Type B pancreatic cell (in vitro differentiated cells): ENCODE results near the gene CCDC134. TPM values are rescaled to one million over a fixed set of nuclear protein-coding genes. Genes with fewer than 3 reads are reported as not detected.

Experiments used
- DNase-seq: peaks from one replicate; pipeline ENCODE4 v3.0.0; 2021; ENCODE audit warnings: mixed read lengths; ENCODE audit not compliant: unreplicated experiment; ENCODE audit errors: extremely low spot score
- H3K27ac Mint-ChIP-seq: 2 replicates; pipeline ENCODE4 v1.8.0; 2021; ENCODE audit warnings: mild to moderate bottlenecking, mixed read lengths
- H3K27me3 Mint-ChIP-seq: 2 replicates; pipeline ENCODE4 v1.8.0; 2021; ENCODE audit warnings: mixed read lengths
- H3K36me3 Mint-ChIP-seq: 2 replicates; pipeline ENCODE4 v1.8.0; 2021; ENCODE audit warnings: mixed read lengths
- H3K4me1 Mint-ChIP-seq: one replicate; pipeline ENCODE4 v1.8.0; 2021; ENCODE audit warnings: mixed read lengths; ENCODE audit not compliant: unreplicated experiment
- H3K4me3 Mint-ChIP-seq: 2 replicates; pipeline ENCODE4 v1.8.0; 2021; ENCODE audit warnings: mild to moderate bottlenecking, mixed read lengths
- H3K9me3 Mint-ChIP-seq: 2 replicates; pipeline ENCODE4 v1.8.0; 2021; ENCODE audit warnings: mixed read lengths
- CTCF ChIP-seq: fragments of 200-600 bp; sonication (generic); conservative IDR thresholded peaks from 2 replicates; pipeline ENCODE4 v1.5.0; 2021; ENCODE audit warnings: antibody characterized with exemption, mild to moderate bottlenecking
- total RNA-seq: library from RNA; stranded (reverse); gene quantifications from 2 replicates; pipeline ENCODE4 v1.2.1, GENCODE V29; 2021; ENCODE audit warnings: low replicate concordance

Gene CCDC134
- total RNA-seq, 1 donor from 2014 or later = 19.6 TPM

DNA sequence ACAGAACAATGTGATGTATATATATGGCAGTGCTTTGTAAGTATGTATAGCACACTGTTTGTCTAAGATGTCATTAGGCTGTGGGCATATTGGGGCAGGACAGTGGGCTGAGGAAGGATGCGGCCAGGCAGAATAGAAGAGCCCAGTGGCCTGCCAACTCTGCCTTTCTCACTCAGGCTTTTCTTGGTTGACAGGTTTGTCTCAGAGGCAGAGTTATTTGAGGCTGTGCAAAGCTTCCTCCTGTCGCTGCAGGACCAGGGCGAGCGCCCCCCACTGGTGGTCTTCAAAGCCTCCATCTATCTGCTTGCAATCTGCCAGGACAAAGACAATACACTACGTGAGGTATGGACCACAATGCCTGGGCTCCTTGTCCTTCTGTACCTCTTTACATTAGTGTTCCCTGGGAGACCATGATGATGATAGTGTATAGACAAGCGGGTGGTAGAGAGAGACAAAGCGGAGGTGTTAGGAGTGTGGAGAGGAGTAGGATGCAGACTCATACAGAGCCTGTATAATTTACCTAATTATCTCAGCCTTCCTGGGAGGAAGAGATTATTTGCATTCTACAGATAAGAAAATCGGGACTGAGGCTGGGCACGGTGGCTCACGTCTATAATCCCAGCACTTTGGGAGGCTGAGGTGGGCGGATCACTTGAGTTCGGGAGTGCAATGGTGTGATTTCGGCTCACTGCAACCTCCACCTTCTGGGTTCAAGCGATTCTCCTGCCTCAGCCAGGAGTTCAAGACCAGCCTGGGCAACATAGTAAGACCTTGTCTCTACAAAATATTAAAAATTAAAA is 37.3 kb upstream of the CCDC134 start:
- H3K27me3 Mint-ChIP-seq = peaks cover 8% of the 10 kb centered on the region
- H3K27ac Mint-ChIP-seq = no peak overlapping the region
- no peaks in the 10 kb centered on the region for H3K9me3 Mint-ChIP-seq
- no peaks in the 10 kb centered on the region for H3K36me3 Mint-ChIP-seq
- peak; percentile 75 for TF ChIP-seq CTCF
- H3K4me1 Mint-ChIP-seq = peaks cover 8% of the 10 kb centered on the region
- no peak overlapping the region for H3K4me3 Mint-ChIP-seq
- no peak for DNase-seq

- Mint-ChIP-seq H3K27ac (no peak overlapping the region), H3K36me3 (no peaks in the 10 kb centered on the region), H3K4me1 (peaks cover 8% of the 10 kb centered on the region), H3K9me3 (no peaks in the 10 kb centered on the region), H3K27me3 (peaks cover 6% of the 10 kb centered on the region), H3K4me3 (no peak overlapping the region)
- no peak for DNase-seq
- no peak for TF ChIP-seq CTCF
Measured at GRCh38 chr22:41766476-41766875, 34.0 kb upstream of the CCDC134 start.

GRCh38 chr22:41768430-41768829 is 32.0 kb upstream of the CCDC134 start:
- DNase-seq = no peak
- Mint-ChIP-seq H3K9me3 (peaks cover 4% of the 10 kb centered on the region), H3K4me1 (no peaks in the 10 kb centered on the region), H3K4me3 (no peak overlapping the region), H3K27me3 (no peaks in the 10 kb centered on the region), H3K36me3 (no peaks in the 10 kb centered on the region), H3K27ac (no peak overlapping the region)
- no peak for TF ChIP-seq CTCF

GRCh38 chr22:41770715-41771468 is 29.6 kb upstream of the CCDC134 start:
- no peak overlapping the region for H3K27ac Mint-ChIP-seq
- no peak for TF ChIP-seq CTCF
- no peaks in the 10 kb centered on the region for H3K27me3 Mint-ChIP-seq
- no peaks in the 10 kb centered on the region for H3K4me1 Mint-ChIP-seq
- no peaks in the 10 kb centered on the region for H3K36me3 Mint-ChIP-seq
- no peak overlapping the region for H3K4me3 Mint-ChIP-seq
- H3K9me3 Mint-ChIP-seq = peaks cover 4% of the 10 kb centered on the region
- DNase-seq = no peak

DNA sequence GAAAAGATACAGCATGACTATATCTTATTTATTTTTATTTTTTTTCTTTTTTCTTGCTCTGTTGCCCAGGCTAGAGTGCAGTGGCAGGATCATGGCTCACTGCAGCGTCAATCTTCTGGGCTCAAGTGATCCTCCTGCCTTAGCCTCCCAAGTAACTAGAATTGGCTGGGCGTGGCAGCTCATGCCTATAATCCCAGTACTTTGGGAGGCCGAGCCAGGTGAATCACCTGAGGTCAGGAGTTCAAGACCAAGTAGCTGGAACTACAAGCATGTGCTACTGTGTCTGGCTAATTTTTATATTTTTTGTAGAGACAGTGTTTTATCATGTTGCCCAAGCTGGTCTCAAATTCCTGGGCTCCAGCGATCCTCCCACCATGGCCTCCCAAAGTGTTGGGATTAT is 28.3 kb upstream of the CCDC134 start:
- no peak for DNase-seq
- no peaks in the 10 kb centered on the region for H3K36me3 Mint-ChIP-seq
- H3K27me3 Mint-ChIP-seq = no peaks in the 10 kb centered on the region
- no peak overlapping the region for H3K4me3 Mint-ChIP-seq
- no peak overlapping the region for H3K27ac Mint-ChIP-seq
- TF ChIP-seq CTCF = no peak
- no peaks in the 10 kb centered on the region for H3K4me1 Mint-ChIP-seq
- peaks cover 4% of the 10 kb centered on the region for H3K9me3 Mint-ChIP-seq
